SK-N-SH treated with all-trans-retinoic acid at 6 μM for 48 hours (cell line): ENCODE measurements around the gene GORAB.

Source experiments
- ATAC-seq: fragments of 200-7000 bp; cut with Tn5 transposase; 3 replicates; pipeline ENCODE4 v1.9.1; 2020; ENCODE audit warnings: mild to moderate bottlenecking, moderate library complexity
- ARNTL ChIP-seq: fragments of 450-650 bp; formaldehyde crosslinking; IDR thresholded peaks from 2 replicates; pipeline ENCODE4 v1.5.0; 2020; ENCODE audit warnings: low read depth, mild to moderate bottlenecking, moderate library complexity, borderline replicate concordance
- BACH2 ChIP-seq: fragments of 250-450 bp; sonication (Bioruptor Pico); IDR thresholded peaks from 2 replicates; pipeline ENCODE4 v1.9.0; 2021; ENCODE audit warnings: mild to moderate bottlenecking, borderline replicate concordance
- CSDC2 ChIP-seq: fragments of 250-450 bp; sonication (Bioruptor Pico); IDR thresholded peaks from 2 replicates; pipeline ENCODE4 v1.5.0; 2020; ENCODE audit warnings: mild to moderate bottlenecking, moderate library complexity
- GLIS3 ChIP-seq: fragments of 250-450 bp; sonication (Bioruptor Pico); IDR thresholded peaks from 2 replicates; pipeline ENCODE4 v1.5.0; 2020; ENCODE audit warnings: mild to moderate bottlenecking, moderate library complexity
- ISL1 ChIP-seq: fragments of 250-450 bp; sonication (Bioruptor Pico); IDR thresholded peaks from 2 replicates; pipeline ENCODE4 v2.1.2; 2022; ENCODE audit warnings: mild to moderate bottlenecking, moderate library complexity
- OSR1 ChIP-seq: fragments of 250-450 bp; sonication (Bioruptor Pico); IDR thresholded peaks from 2 replicates; pipeline ENCODE4 v1.8.0; 2022; ENCODE audit warnings: moderate library complexity, mild to moderate bottlenecking, inconsistent platforms
- POU6F1 ChIP-seq: fragments of 250-450 bp; sonication (Bioruptor Pico); IDR thresholded peaks from 2 replicates; pipeline ENCODE4 v1.8.0; 2021; ENCODE audit warnings: low read depth, mild to moderate bottlenecking, moderate library complexity, borderline replicate concordance
- PPARA ChIP-seq: fragments of 250-450 bp; sonication (Bioruptor Pico); IDR thresholded peaks from 2 replicates; pipeline ENCODE4 v1.5.0; 2020; ENCODE audit warnings: mild to moderate bottlenecking, borderline replicate concordance
- RARB ChIP-seq: fragments of 250-450 bp; sonication (Bioruptor Pico); IDR thresholded peaks from 2 replicates; pipeline ENCODE4 v1.8.0; 2021; ENCODE audit warnings: mild to moderate bottlenecking, moderate library complexity
- TOX ChIP-seq: fragments of 250-450 bp; sonication (Bioruptor Pico); IDR thresholded peaks from 2 replicates; pipeline ENCODE4 v1.8.0; 2021; ENCODE audit warnings: mild to moderate bottlenecking, moderate library complexity, borderline replicate concordance
- TSHZ2 ChIP-seq: fragments of 250-450 bp; sonication (Bioruptor Pico); IDR thresholded peaks from 2 replicates; pipeline ENCODE4 v1.5.0; 2020; ENCODE audit warnings: mild to moderate bottlenecking, moderate library complexity
- ZC3H10 ChIP-seq: fragments of 250-450 bp; sonication (Bioruptor Pico); IDR thresholded peaks from 2 replicates; pipeline ENCODE4 v1.5.1; 2021; ENCODE audit warnings: mild to moderate bottlenecking, moderate library complexity
- ZFP3 ChIP-seq: fragments of 250-450 bp; sonication (Bioruptor Pico); IDR thresholded peaks from 2 replicates; pipeline ENCODE4 v1.5.0; 2020; ENCODE audit warnings: mild to moderate bottlenecking, moderate library complexity
- ZNF565 ChIP-seq: fragments of 450-650 bp; formaldehyde crosslinking; conservative IDR thresholded peaks from 2 replicates; pipeline ENCODE4 v1.5.0; 2020; ENCODE audit warnings: low read depth, mild to moderate bottlenecking, moderate library complexity
- ZNF8 ChIP-seq: fragments of 450-650 bp; formaldehyde crosslinking; IDR thresholded peaks from 2 replicates; pipeline ENCODE4 v1.5.0; 2020; ENCODE audit warnings: mild to moderate bottlenecking, moderate library complexity
- TF ChIP-seq, protein P1 (sequence below): fragments of 250-450 bp; sonication (Bioruptor Pico); IDR thresholded peaks from 2 replicates; pipeline ENCODE4 v1.8.0; 2020; ENCODE audit warnings: mild to moderate bottlenecking, moderate library complexity, borderline replicate concordance
- TF ChIP-seq, protein P2 (sequence below): fragments of 250-450 bp; sonication (Bioruptor Pico); IDR thresholded peaks from 2 replicates; pipeline ENCODE4 v1.5.1; 2020; ENCODE audit warnings: low read depth, mild to moderate bottlenecking, moderate library complexity
- TF ChIP-seq, protein P3 (sequence below): fragments of 250-450 bp; sonication (Bioruptor Pico); IDR thresholded peaks from 2 replicates; pipeline ENCODE4 v1.5.1; 2021; ENCODE audit warnings: mild to moderate bottlenecking, moderate library complexity

GORAB gene

DNA sequence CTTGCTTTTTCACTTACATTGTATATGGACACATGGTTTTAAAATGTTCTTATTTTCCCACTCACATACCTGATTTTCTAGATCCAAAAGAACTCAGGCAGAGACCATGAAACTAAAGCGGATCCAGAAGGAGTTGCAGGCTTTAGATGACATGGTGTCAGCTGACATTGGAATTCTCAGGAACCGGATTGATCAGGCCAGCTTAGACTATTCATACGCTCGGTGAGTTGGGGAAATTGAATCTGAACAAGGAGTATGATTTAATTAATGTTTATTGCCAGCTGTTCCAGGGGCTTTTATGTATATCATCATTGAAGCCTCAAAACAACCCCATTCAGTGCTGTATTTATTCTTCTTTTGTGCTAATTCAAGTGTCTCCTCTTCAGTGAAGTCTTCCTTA, 12.7 kb downstream of the GORAB start:
- no peak for ATAC-seq
- no peak for TF ChIP-seq ARNTL (CRISPR knock-in tag)
- TF ChIP-seq TSHZ2 = no peak
- TF ChIP-seq, protein P1, sequence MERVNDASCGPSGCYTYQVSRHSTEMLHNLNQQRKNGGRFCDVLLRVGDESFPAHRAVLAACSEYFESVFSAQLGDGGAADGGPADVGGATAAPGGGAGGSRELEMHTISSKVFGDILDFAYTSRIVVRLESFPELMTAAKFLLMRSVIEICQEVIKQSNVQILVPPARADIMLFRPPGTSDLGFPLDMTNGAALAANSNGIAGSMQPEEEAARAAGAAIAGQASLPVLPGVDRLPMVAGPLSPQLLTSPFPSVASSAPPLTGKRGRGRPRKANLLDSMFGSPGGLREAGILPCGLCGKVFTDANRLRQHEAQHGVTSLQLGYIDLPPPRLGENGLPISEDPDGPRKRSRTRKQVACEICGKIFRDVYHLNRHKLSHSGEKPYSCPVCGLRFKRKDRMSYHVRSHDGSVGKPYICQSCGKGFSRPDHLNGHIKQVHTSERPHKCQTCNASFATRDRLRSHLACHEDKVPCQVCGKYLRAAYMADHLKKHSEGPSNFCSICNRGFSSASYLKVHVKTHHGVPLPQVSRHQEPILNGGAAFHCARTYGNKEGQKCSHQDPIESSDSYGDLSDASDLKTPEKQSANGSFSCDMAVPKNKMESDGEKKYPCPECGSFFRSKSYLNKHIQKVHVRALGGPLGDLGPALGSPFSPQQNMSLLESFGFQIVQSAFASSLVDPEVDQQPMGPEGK (CRISPR knock-in tag) = no peak
- TF ChIP-seq TOX (CRISPR knock-in tag) = no peak
- TF ChIP-seq, protein P2, sequence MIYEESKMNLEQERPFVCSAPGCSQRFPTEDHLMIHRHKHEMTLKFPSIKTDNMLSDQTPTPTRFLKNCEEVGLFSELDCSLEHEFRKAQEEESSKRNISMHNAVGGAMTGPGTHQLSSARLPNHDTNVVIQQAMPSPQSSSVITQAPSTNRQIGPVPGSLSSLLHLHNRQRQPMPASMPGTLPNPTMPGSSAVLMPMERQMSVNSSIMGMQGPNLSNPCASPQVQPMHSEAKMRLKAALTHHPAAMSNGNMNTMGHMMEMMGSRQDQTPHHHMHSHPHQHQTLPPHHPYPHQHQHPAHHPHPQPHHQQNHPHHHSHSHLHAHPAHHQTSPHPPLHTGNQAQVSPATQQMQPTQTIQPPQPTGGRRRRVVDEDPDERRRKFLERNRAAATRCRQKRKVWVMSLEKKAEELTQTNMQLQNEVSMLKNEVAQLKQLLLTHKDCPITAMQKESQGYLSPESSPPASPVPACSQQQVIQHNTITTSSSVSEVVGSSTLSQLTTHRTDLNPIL (CRISPR knock-in tag) = no peak
- no peak for TF ChIP-seq OSR1 (CRISPR knock-in tag)
- TF ChIP-seq PPARA = no peak
- TF ChIP-seq ISL1 (CRISPR knock-in tag) = no peak
- TF ChIP-seq RARB (CRISPR knock-in tag) = no peak

DNA sequence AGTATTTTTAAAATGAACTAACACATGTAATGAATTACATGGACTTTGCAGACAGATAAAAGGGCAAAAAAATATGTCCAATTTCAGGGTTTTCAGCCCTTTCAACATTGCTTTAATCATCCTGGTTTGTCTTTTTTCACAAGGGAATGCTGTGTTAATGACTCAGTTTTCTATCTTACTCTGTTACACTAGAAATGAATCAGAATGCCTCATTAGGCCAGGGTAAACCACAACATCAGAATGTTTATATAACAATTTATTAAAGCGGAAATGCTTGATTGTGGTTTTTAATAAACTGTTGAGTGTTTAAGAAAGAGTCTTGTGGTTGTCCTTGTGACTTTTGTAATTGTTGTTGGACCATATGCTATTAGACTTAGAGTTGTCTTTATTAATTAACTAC, 13.5 kb downstream of the GORAB start:
- no peak for TF ChIP-seq PPARA
- no peak for TF ChIP-seq GLIS3 (CRISPR knock-in tag)
- no peak for TF ChIP-seq ZFP3 (CRISPR knock-in tag)
- TF ChIP-seq, protein P1 (CRISPR knock-in tag) = no peak
- TF ChIP-seq CSDC2 (CRISPR knock-in tag) = no peak
- TF ChIP-seq TOX (CRISPR knock-in tag) = 0 out of 2 replicates have a peak, but pooled peaks have one; percentile 32
- no peak for TF ChIP-seq RARB (CRISPR knock-in tag)
- TF ChIP-seq ZNF8 (CRISPR knock-in tag) = no peak
- no peak for TF ChIP-seq ISL1 (CRISPR knock-in tag)
- peak; percentile 26; the same call in 1 of the 2 replicates for TF ChIP-seq ZC3H10 (CRISPR knock-in tag)
- ATAC-seq = peak; percentile 65

- no peak for ATAC-seq
- TF ChIP-seq BACH2 (no peak), POU6F1 (CRISPR knock-in tag) (no peak), GLIS3 (CRISPR knock-in tag) (no peak), PPARA (no peak), ZNF565 (CRISPR knock-in tag) (no peak), ZNF8 (CRISPR knock-in tag) (no peak)
- TF ChIP-seq, protein P3, sequence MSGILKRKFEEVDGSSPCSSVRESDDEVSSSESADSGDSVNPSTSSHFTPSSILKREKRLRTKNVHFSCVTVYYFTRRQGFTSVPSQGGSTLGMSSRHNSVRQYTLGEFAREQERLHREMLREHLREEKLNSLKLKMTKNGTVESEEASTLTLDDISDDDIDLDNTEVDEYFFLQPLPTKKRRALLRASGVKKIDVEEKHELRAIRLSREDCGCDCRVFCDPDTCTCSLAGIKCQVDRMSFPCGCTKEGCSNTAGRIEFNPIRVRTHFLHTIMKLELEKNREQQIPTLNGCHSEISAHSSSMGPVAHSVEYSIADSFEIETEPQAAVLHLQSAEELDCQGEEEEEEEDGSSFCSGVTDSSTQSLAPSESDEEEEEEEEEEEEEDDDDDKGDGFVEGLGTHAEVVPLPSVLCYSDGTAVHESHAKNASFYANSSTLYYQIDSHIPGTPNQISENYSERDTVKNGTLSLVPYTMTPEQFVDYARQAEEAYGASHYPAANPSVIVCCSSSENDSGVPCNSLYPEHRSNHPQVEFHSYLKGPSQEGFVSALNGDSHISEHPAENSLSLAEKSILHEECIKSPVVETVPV (CRISPR knock-in tag) = no peak
Observed at GRCh38 chr1:170547255-170547654, 15.3 kb downstream of the GORAB start.
